VCaP (cell line): ENCODE data around the gene RPS24.
"Not testable (repeated sequence)": the region's sequence is repeated elsewhere in the genome, so short reads cannot be mapped to it uniquely, and the experiment has no call there.

ENCODE experiments used
- H3K27ac ChIP-seq: fragments of 450-650 bp; 2 replicates; pipeline ENCODE4 v1.5.1; 2017
- TF ChIP-seq, protein P1 (sequence below): fragments of 450-650 bp; conservative IDR thresholded peaks from 2 replicates; pipeline ENCODE4 v1.5.1; 2017; ENCODE audit warnings: mild to moderate bottlenecking, moderate library complexity

RPS24 gene

GRCh38 chr10:78059906-78060702 lies 26.4 kb downstream of the RPS24 start:
- H3K27ac ChIP-seq = no peak overlapping the region
- TF ChIP-seq, protein P1, sequence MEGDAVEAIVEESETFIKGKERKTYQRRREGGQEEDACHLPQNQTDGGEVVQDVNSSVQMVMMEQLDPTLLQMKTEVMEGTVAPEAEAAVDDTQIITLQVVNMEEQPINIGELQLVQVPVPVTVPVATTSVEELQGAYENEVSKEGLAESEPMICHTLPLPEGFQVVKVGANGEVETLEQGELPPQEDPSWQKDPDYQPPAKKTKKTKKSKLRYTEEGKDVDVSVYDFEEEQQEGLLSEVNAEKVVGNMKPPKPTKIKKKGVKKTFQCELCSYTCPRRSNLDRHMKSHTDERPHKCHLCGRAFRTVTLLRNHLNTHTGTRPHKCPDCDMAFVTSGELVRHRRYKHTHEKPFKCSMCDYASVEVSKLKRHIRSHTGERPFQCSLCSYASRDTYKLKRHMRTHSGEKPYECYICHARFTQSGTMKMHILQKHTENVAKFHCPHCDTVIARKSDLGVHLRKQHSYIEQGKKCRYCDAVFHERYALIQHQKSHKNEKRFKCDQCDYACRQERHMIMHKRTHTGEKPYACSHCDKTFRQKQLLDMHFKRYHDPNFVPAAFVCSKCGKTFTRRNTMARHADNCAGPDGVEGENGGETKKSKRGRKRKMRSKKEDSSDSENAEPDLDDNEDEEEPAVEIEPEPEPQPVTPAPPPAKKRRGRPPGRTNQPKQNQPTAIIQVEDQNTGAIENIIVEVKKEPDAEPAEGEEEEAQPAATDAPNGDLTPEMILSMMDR = no peak

- TF ChIP-seq, protein P1 = no peak
- H3K27ac ChIP-seq = no peak overlapping the region
Observed at GRCh38 chr10:78062296-78062695, 28.6 kb downstream of the RPS24 start.

DNA sequence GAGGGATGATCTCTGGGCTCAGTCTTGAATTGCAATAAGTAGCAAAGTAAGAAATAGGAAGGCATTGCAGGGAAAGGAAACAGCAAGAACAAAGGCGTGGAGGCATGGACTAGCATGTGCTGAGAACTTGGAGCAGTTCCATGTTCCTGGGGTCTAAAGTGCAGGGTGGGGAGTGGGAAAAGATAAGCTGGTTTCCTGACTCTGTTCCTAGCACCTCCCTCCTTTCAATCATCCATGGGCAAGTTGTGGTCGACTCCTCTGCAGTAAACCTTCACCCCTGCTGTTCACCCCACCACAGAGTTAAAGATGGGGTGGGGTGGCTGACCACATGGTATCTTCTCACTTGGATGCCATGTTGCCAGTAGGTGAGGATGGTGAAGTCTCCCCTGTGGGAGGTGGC lies 29.6 kb downstream of the RPS24 start:
- H3K27ac ChIP-seq = no peak overlapping the region
- TF ChIP-seq, protein P1 = no peak

DNA sequence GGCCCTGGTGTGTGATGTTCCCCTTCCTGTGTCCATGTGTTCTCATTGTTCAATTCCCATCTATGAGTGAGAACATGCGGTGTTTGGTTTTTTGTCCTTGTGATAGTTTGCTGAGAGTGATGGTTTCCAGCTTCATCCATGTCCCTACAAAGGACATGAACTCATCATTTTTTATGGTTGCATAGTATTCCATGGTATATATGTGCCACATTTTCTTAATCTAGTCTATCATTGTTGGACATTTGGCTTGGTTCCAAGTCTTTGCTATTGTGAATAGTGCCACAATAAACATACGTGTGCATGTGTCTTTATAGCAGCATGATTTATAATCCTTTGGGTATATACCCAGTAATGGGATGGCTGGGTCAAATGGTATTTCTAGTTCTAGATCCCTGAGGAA lies 31.3 kb downstream of the RPS24 start:
- H3K27ac ChIP-seq = not testable (repeated sequence)

DNA sequence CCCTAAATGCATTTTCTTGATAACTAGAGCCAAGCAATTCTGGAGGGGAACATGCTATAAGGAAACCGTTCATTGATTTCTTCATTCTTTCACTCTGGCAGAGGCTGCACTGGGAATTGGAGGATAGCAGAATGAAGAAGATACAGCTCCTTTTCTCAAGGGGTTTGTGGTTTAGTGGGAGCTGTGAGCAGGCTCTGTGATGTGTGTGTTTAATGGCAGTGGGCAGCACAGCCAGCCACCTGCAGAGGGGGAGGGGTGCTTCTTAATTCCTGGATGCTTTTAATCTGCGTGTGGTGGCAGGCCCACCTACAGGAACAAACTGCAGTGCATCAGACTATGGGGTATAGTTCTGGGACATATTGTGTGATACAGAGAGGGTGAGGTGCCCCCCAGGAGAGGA lies 31.9 kb downstream of the RPS24 start:
- peak overlapping the region; percentile 26 for H3K27ac ChIP-seq
- TF ChIP-seq, protein P1 = no peak

DNA sequence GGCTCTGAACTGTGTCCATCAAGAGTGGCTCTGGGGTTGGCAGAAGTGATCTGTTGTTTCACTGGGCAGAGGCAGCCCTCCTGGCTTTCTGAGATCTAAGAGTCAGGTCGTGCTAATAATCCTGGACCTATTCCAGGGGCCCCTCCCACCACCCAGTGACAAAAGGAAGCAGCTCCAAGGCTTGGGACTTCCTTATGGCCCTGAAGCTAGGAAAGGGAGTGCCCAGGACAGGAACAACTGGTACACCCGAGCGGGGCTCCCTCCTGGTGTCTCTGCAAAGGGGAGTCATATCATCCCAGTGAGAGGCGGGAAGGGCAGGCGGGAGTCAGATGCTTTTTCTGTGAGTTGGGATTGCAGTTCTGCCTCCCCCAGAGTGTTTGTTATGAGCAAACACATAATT lies 32.3 kb downstream of the RPS24 start:
- TF ChIP-seq, protein P1 = no peak
- H3K27ac ChIP-seq = peak overlapping the region; percentile 26

- H3K27ac ChIP-seq = no peak overlapping the region
- TF ChIP-seq, protein P1 = no peak
Observed at GRCh38 chr10:78066728-78067430, 33.2 kb downstream of the RPS24 start.

- TF ChIP-seq, protein P1 = no peak
- no peak overlapping the region for H3K27ac ChIP-seq
Observed at GRCh38 chr10:78069151-78069550, 35.5 kb downstream of the RPS24 start.

DNA sequence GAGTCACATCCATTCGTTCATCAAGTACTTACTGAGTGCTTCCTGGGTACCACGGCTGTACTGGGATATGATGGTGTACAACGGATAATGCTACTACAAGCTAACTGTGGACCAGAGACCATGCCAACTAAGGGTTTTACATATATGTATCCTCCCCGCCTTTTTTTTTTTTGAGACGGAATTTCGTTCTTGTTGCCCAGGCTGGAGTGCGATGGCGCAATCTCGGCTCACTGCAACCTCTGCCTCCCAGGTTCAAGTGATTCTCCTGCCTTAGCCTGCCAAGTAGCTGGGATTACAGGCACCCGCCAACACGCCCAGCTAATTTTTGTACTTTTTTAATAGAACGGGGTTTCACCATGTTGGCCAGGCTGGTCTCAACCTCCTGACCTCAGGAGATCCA lies 36.4 kb downstream of the RPS24 start:
- not testable (repeated sequence) for H3K27ac ChIP-seq
